H1 (cell line): ENCODE measurements around the gene TEX264.

ENCODE experiments used
- ASH2L ChIP-seq: fragments of 200-600, 300-600 bp; sonication (generic); IDR thresholded peaks from one replicate; pipeline ENCODE4 v1.7.1; 2017; ENCODE audit warnings: low read length
- CBX5 ChIP-seq: fragments of 300-800, 300-1000 bp; sonication (generic); IDR thresholded peaks from 2 replicates; pipeline ENCODE4 v1.7.1; 2016; ENCODE audit warnings: antibody characterized with exemption, low read length, low read depth
- CEBPB ChIP-seq: IDR thresholded peaks from 2 replicates; pipeline ENCODE4 v1.6.1; 2012; ENCODE audit warnings: low read depth, low read length
- KDM5A ChIP-seq: fragments of 200-600 bp; IDR thresholded peaks from 2 replicates; pipeline ENCODE4 v1.7.1; 2012; ENCODE audit warnings: mild to moderate bottlenecking, low read length, inconsistent platforms, mixed read lengths
- POLR2A ChIP-seq, 2 experiments: IDR thresholded peaks; 1 replicate in 1 of 2; 2 replicates in 1 of 2; pipeline ENCODE4 v1.6.1; 2011; ENCODE audit warnings: low read depth in 2 of 2, low read length in 2 of 2, mild to moderate bottlenecking in 2 of 2; ENCODE audit errors: control extremely low read depth in 1 of 2
- POLR2AphosphoS5 ChIP-seq: IDR thresholded peaks from 2 replicates; pipeline ENCODE4 v1.6.1; 2011; ENCODE audit warnings: low read depth, low read length
- RAD21 ChIP-seq, 2 experiments: IDR thresholded peaks in 1 of 2; conservative IDR thresholded peaks in 1 of 2; 2 replicates each; pipeline ENCODE4 v1.6.1; 2011; ENCODE audit warnings: low read depth in 2 of 2, low read length in 2 of 2, improper control_type of control experiment in 1 of 2, inconsistent platforms in 1 of 2, mild to moderate bottlenecking in 1 of 2, moderate library complexity in 1 of 2
- RBBP5 ChIP-seq: IDR thresholded peaks from 2 replicates; pipeline ENCODE4 v1.7.1; 2012; ENCODE audit warnings: low read depth, mild to moderate bottlenecking, inconsistent platforms, low read length, moderate library complexity, borderline replicate concordance
- TCF12 ChIP-seq: IDR thresholded peaks from 2 replicates; pipeline ENCODE4 v1.6.1; 2011; ENCODE audit warnings: low read depth, mild to moderate bottlenecking, low read length
- TF ChIP-seq, protein P1 (sequence below): fragments of 300-600 bp; sonication (generic); IDR thresholded peaks from 2 replicates; pipeline ENCODE4 v1.7.1; 2012; ENCODE audit warnings: low read length, moderate library complexity, mild to moderate bottlenecking, inconsistent platforms; ENCODE audit not compliant: insufficient replicate concordance
- TF ChIP-seq, protein P2 (sequence below), 3 experiments: IDR thresholded peaks; 1 replicate in 2 of 3; 2 replicates in 1 of 3; pipeline versions ENCODE4 v1.5.1 to v1.6.1; 2011; ENCODE audit warnings: low read length in 3 of 3, mild to moderate bottlenecking in 3 of 3, inconsistent platforms in 2 of 3, low read depth in 1 of 3, moderate library complexity in 1 of 3; ENCODE audit not compliant: insufficient read depth in 1 of 3; ENCODE audit errors: control extremely low read depth in 1 of 3

DNA sequence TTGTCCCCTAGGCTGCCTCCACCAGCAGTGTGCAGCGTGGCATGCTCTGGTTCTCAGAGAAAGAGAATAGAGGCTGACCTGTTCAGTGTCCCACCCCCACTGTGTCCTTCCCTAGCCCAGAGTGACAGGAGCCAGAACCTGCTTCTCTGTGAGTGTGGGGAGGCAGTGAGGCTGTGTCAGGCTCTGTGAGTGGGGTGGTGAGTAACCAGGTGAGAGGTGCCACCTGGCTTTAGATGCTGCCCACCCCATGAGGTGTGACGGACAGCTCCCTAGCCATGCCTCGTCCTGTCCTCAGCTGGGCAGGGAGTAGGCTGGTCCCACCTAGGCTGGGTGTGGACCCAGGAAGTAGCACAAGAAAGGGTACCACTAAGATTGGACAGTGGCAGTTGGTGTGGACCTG, 6.3 kb downstream of the TEX264 start:
- TF ChIP-seq, protein P1, sequence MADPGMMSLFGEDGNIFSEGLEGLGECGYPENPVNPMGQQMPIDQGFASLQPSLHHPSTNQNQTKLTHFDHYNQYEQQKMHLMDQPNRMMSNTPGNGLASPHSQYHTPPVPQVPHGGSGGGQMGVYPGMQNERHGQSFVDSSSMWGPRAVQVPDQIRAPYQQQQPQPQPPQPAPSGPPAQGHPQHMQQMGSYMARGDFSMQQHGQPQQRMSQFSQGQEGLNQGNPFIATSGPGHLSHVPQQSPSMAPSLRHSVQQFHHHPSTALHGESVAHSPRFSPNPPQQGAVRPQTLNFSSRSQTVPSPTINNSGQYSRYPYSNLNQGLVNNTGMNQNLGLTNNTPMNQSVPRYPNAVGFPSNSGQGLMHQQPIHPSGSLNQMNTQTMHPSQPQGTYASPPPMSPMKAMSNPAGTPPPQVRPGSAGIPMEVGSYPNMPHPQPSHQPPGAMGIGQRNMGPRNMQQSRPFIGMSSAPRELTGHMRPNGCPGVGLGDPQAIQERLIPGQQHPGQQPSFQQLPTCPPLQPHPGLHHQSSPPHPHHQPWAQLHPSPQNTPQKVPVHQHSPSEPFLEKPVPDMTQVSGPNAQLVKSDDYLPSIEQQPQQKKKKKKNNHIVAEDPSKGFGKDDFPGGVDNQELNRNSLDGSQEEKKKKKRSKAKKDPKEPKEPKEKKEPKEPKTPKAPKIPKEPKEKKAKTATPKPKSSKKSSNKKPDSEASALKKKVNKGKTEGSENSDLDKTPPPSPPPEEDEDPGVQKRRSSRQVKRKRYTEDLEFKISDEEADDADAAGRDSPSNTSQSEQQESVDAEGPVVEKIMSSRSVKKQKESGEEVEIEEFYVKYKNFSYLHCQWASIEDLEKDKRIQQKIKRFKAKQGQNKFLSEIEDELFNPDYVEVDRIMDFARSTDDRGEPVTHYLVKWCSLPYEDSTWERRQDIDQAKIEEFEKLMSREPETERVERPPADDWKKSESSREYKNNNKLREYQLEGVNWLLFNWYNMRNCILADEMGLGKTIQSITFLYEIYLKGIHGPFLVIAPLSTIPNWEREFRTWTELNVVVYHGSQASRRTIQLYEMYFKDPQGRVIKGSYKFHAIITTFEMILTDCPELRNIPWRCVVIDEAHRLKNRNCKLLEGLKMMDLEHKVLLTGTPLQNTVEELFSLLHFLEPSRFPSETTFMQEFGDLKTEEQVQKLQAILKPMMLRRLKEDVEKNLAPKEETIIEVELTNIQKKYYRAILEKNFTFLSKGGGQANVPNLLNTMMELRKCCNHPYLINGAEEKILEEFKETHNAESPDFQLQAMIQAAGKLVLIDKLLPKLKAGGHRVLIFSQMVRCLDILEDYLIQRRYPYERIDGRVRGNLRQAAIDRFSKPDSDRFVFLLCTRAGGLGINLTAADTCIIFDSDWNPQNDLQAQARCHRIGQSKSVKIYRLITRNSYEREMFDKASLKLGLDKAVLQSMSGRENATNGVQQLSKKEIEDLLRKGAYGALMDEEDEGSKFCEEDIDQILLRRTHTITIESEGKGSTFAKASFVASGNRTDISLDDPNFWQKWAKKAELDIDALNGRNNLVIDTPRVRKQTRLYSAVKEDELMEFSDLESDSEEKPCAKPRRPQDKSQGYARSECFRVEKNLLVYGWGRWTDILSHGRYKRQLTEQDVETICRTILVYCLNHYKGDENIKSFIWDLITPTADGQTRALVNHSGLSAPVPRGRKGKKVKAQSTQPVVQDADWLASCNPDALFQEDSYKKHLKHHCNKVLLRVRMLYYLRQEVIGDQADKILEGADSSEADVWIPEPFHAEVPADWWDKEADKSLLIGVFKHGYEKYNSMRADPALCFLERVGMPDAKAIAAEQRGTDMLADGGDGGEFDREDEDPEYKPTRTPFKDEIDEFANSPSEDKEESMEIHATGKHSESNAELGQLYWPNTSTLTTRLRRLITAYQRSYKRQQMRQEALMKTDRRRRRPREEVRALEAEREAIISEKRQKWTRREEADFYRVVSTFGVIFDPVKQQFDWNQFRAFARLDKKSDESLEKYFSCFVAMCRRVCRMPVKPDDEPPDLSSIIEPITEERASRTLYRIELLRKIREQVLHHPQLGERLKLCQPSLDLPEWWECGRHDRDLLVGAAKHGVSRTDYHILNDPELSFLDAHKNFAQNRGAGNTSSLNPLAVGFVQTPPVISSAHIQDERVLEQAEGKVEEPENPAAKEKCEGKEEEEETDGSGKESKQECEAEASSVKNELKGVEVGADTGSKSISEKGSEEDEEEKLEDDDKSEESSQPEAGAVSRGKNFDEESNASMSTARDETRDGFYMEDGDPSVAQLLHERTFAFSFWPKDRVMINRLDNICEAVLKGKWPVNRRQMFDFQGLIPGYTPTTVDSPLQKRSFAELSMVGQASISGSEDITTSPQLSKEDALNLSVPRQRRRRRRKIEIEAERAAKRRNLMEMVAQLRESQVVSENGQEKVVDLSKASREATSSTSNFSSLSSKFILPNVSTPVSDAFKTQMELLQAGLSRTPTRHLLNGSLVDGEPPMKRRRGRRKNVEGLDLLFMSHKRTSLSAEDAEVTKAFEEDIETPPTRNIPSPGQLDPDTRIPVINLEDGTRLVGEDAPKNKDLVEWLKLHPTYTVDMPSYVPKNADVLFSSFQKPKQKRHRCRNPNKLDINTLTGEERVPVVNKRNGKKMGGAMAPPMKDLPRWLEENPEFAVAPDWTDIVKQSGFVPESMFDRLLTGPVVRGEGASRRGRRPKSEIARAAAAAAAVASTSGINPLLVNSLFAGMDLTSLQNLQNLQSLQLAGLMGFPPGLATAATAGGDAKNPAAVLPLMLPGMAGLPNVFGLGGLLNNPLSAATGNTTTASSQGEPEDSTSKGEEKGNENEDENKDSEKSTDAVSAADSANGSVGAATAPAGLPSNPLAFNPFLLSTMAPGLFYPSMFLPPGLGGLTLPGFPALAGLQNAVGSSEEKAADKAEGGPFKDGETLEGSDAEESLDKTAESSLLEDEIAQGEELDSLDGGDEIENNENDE: no peak
- no peak for TF ChIP-seq ASH2L
- TF ChIP-seq POLR2AphosphoS5: no peak
- TF ChIP-seq, protein P2, sequence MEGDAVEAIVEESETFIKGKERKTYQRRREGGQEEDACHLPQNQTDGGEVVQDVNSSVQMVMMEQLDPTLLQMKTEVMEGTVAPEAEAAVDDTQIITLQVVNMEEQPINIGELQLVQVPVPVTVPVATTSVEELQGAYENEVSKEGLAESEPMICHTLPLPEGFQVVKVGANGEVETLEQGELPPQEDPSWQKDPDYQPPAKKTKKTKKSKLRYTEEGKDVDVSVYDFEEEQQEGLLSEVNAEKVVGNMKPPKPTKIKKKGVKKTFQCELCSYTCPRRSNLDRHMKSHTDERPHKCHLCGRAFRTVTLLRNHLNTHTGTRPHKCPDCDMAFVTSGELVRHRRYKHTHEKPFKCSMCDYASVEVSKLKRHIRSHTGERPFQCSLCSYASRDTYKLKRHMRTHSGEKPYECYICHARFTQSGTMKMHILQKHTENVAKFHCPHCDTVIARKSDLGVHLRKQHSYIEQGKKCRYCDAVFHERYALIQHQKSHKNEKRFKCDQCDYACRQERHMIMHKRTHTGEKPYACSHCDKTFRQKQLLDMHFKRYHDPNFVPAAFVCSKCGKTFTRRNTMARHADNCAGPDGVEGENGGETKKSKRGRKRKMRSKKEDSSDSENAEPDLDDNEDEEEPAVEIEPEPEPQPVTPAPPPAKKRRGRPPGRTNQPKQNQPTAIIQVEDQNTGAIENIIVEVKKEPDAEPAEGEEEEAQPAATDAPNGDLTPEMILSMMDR (IDR thresholded peaks at IDR 0.05; ENCODE audit: control extremely low read depth in 1 of 3, insufficient read depth in 1 of 3, low read depth in 1 of 3, low read length in 3 of 3): no peak
- no peak for TF ChIP-seq CEBPB
- TF ChIP-seq POLR2A (IDR thresholded peaks at IDR 0.05; ENCODE audit: control extremely low read depth in 1 of 2, low read depth in 2 of 2, low read length in 2 of 2): no peak
- TF ChIP-seq RBBP5: no peak
- TF ChIP-seq RAD21 (IDR thresholded peaks at IDR 0.05 in 1 of 2, conservative IDR thresholded peaks at IDR 0.05 in 1 of 2; ENCODE audit: low read depth in 2 of 2, low read length in 2 of 2): no peak
- TF ChIP-seq CBX5: no peak
- no peak for TF ChIP-seq TCF12
- no peak for TF ChIP-seq KDM5A
